T-helper 17 cell (primary cell): ENCODE data around the gene KRTDAP. TPM values are rescaled to one million over a fixed set of nuclear protein-coding genes. Genes with fewer than 3 reads are reported as not detected.

Source experiments
- ATAC-seq: fragments of 150-1000 bp; cut with Tn5 transposase; 2 replicates; pipeline ENCODE4 v1.10.0; 2021; ENCODE audit warnings: mild to moderate bottlenecking, moderate library complexity
- DNase-seq, 3 donors: peaks; one replicate each; pipeline versions ENCODE4 v3.0.0 to v3.0.0-alpha.2; 2020 to 2021
- H3K9me3 ChIP-seq: one replicate; pipeline ENCODE4 v1.7.0; 2013; ENCODE audit warnings: low read length, mild to moderate bottlenecking; ENCODE audit not compliant: control insufficient read depth, poor library complexity, severe bottlenecking
- H3K27ac Mint-ChIP-seq: one replicate; pipeline ENCODE4 v1.8.0; 2022; ENCODE audit warnings: mild to moderate bottlenecking, moderate library complexity, mixed read lengths
- H3K27me3 Mint-ChIP-seq: one replicate; pipeline ENCODE4 v1.8.0; 2022; ENCODE audit warnings: mixed read lengths
- H3K36me3 Mint-ChIP-seq: one replicate; pipeline ENCODE4 v1.8.0; 2022; ENCODE audit warnings: low read depth, mixed read lengths
- H3K4me1 Mint-ChIP-seq: one replicate; pipeline ENCODE4 v1.8.0; 2022; ENCODE audit warnings: mild to moderate bottlenecking, mixed read lengths
- H3K4me3 Mint-ChIP-seq: one replicate; pipeline ENCODE4 v1.8.0; 2022; ENCODE audit warnings: mild to moderate bottlenecking, moderate library complexity, mixed read lengths
- total RNA-seq, 4 donors: library from RNA in 2 of 4; stranded (reverse) in 2 of 4; gene quantifications; one replicate each; pipeline ENCODE4 v1.2.3 and lab custom pipeline; 2022 to 2026

The KRTDAP gene
- total RNA-seq, 2 donors from 2014 or later: not detected

DNA sequence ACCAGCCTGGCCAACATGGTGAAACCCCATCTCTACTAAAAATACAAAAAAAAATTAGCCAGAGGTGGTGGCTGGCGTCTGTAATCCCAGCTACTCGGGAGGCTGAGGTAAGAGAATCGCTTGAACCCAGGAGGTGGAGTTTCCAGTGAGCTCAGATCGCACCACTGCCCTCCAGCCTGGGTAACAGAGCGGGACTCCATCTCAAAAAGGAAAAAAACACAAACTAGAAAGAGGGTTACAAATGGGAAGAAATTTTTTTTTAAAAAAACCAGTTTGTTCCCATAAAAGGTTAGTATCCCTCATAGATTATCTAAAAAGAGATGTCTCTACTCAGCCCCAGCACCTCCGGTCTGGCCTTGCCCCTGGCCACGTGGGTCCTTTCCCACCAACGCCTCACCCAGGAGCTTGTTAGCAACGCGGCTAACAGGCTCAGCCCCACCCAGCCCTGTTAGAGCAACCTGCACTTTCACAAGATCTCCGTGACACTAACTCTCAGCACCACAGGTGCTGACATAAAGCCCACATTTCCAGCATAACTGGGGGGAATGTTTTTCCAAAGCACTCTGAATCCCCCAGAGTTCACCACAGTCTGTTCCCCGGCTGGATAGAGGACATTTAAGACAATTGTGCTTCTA is 18.9 kb upstream of the KRTDAP start:
- Mint-ChIP-seq H3K27me3 (peaks cover 50% of the 10 kb centered on the region), H3K4me3 (peak overlapping the region; percentile 78), H3K4me1 (peaks cover 11% of the 10 kb centered on the region), H3K27ac (peak overlapping the region; percentile 80), H3K36me3 (no peaks in the 10 kb centered on the region)
- ATAC-seq (peak; percentile 72), DNase-seq (no peak)
- H3K9me3 ChIP-seq: no peaks in the 10 kb centered on the region

DNA sequence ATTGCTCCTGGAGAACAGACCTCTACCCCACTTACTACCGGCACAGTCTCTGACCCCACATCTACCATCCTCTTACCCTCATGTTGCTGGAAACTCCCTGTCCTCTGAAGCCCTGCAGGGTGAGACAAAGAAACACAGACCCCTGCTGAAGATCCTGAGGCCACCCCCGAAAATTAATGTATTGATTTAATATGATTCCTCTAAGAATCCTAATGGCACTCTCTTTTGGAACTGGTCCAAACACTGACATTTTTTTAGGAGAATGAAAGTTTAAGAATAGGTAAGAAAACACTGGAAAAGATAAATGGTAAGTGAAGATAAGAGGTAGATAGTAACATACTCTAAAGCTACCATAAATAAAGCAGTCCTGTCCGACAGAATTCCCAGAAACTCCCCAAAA is 17.9 kb upstream of the KRTDAP start:
- Mint-ChIP-seq H3K27ac (no peak overlapping the region), H3K27me3 (peaks cover 43% of the 10 kb centered on the region), H3K4me3 (no peak overlapping the region), H3K4me1 (peaks cover 13% of the 10 kb centered on the region), H3K36me3 (no peaks in the 10 kb centered on the region)
- DNase-seq (no peak), ATAC-seq (no peak)
- H3K9me3 ChIP-seq: no peaks in the 10 kb centered on the region

DNA sequence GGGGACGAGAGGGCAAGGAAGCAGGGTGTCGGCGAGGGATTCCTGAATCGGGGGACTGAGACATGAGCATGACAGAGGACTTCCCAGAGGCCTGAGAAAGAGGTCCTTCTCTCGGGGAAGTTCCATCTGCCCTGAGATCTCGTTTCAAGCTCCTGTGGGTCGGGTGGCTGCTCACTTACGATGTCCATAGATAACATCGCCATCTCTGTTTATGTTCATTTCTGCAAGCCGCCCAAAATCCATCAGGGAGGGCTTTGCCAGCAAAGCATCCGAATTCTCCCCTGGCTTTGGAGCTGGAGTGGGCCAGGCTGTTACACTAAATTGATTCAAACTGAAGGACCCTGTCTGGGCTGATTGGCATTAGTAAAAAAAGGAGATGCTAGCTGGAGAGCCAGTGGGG is 17.3 kb upstream of the KRTDAP start:
- H3K27me3 Mint-ChIP-seq: peaks cover 43% of the 10 kb centered on the region
- ATAC-seq (no peak), DNase-seq (no peak)
- H3K4me3 Mint-ChIP-seq: no peak overlapping the region
- no peaks in the 10 kb centered on the region for H3K36me3 Mint-ChIP-seq
- no peaks in the 10 kb centered on the region for H3K9me3 ChIP-seq
- H3K27ac Mint-ChIP-seq: no peak overlapping the region
- H3K4me1 Mint-ChIP-seq: peaks cover 13% of the 10 kb centered on the region

DNA sequence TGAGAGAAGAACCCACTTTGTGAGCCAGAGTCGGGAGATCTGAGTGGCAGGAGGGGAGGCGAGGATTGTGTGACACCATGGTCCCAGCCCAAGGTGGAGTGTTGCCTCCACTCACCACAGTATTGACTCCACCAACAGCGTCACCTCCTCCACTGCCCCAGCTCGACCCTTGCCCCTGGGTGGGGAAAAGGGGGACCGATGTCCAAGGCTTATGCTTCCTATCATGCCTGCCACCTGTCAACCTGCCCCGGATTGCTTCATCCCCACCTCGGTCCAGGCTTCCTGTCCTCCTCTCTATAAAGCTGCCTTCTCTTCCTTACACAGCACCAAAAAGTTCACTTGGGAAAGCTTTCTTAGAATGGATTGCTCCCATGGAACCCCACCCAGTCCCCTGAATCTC is 15.7 kb upstream of the KRTDAP start:
- ATAC-seq (no peak), DNase-seq (no peak)
- H3K4me1 Mint-ChIP-seq: peaks cover 17% of the 10 kb centered on the region
- peaks cover 3% of the 10 kb centered on the region for H3K36me3 Mint-ChIP-seq
- H3K27ac Mint-ChIP-seq: no peak overlapping the region
- peaks cover 47% of the 10 kb centered on the region for H3K27me3 Mint-ChIP-seq
- H3K9me3 ChIP-seq: no peaks in the 10 kb centered on the region
- H3K4me3 Mint-ChIP-seq: no peak overlapping the region

DNA sequence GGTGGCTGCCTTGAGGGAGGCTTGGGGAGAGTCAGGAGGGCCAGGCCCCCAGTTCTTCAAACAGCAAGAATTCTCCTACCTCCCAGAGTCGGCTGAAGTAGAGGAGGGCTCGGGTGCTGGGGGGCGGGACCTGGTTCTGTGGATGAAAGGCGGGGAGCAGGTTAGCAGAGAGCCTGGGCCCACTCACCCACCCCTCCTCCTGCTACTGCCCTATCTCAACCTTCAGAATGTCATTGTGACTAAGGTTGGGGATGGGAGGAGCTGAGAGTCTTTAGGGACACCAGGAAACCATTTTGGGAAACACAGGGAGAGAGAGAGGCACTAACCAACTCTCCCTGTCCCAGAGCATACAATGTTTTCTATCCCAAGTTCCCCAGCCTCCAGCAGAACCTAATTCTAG is 12.5 kb upstream of the KRTDAP start:
- no peak for DNase-seq
- ATAC-seq: no peak
- Mint-ChIP-seq H3K4me1 (peaks cover 9% of the 10 kb centered on the region), H3K4me3 (no peak overlapping the region), H3K27me3 (peaks cover 54% of the 10 kb centered on the region), H3K36me3 (peaks cover 3% of the 10 kb centered on the region), H3K27ac (no peak overlapping the region)
- H3K9me3 ChIP-seq: no peaks in the 10 kb centered on the region

DNA sequence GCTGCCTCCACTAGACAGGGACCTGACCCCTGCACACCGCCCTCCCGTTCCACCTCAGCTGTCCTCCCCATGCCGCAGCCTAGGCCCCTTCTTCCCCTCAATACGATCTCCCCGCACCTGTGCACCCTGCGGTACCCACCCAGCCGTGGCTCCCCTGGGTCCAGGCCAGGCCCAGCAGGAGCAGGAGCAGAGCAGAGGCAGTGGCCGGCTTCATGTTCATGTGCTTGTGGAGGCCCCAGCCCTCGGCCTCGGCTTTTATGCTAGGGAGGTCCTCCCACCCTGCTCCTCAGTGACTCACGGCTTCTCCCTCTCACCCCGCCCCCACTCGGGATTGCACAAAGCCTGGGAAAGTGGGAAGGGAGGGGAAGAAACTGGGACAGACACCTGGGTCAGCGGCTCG is 11.4 kb upstream of the KRTDAP start:
- no peak overlapping the region for H3K4me3 Mint-ChIP-seq
- ATAC-seq (no peak), DNase-seq (no peak)
- H3K4me1 Mint-ChIP-seq: peaks cover 12% of the 10 kb centered on the region
- no peak overlapping the region for H3K27ac Mint-ChIP-seq
- no peaks in the 10 kb centered on the region for H3K9me3 ChIP-seq
- H3K36me3 Mint-ChIP-seq: peaks cover 3% of the 10 kb centered on the region
- H3K27me3 Mint-ChIP-seq: peaks cover 51% of the 10 kb centered on the region

DNA sequence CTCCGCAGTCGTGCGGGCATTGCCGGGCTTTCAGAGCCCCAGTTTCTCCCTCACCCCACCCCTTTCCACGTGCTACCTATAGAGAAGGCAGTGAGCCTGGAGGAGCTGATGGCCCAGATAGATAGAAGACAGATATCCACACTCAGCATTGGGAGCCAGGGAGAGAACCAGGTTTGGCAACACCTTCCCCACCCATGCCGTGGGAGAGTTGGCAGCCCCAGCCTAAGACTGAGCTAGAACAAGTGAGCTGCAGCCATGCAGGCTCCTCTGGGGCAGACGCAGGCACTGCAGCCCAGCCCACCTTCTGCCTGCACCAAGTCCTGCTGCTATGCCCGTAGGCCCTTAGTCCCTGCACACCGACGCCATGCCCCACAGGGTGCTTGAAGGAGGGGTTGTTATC is 10.3 kb upstream of the KRTDAP start:
- no peak for ATAC-seq
- H3K4me3 Mint-ChIP-seq: no peak overlapping the region

DNA sequence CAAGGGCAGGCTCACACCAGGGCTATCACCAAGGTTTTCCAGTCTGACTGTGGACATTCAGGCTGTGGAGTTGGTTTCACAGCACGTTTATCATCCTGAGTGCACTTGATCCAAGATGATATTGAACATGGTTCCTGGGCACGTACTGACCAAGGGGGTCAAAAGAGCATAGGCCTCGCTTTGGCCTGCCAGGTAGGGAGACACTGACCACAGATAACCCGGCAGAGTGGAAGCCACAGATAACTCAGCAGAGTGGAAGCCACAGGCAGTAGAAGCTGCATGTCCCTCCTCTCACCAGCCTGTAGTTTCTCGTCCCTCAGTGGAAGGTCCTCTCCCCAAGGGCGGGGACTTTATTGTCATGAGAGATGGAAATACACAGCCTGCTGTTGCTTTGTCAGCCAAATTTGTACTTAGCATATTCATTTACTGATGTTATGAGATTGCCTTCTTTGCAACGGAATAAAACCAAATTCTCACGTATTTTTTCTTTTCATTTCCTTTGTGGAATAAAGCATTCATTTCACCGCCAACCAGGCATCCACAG is 8.8 kb upstream of the KRTDAP start:
- Mint-ChIP-seq H3K27ac (no peak overlapping the region), H3K36me3 (peaks cover 3% of the 10 kb centered on the region), H3K4me3 (no peak overlapping the region), H3K4me1 (peaks cover 12% of the 10 kb centered on the region), H3K27me3 (peaks cover 37% of the 10 kb centered on the region)
- ATAC-seq (no peak), DNase-seq (no peak)
- no peaks in the 10 kb centered on the region for H3K9me3 ChIP-seq

More for the DNA sequence above, 10.3 kb upstream of the KRTDAP start:
- Mint-ChIP-seq H3K36me3 (peaks cover 3% of the 10 kb centered on the region), H3K27me3 (peaks cover 42% of the 10 kb centered on the region), H3K4me1 (peaks cover 10% of the 10 kb centered on the region), H3K27ac (no peak overlapping the region)
- DNase-seq: no peak
- no peaks in the 10 kb centered on the region for H3K9me3 ChIP-seq

DNA sequence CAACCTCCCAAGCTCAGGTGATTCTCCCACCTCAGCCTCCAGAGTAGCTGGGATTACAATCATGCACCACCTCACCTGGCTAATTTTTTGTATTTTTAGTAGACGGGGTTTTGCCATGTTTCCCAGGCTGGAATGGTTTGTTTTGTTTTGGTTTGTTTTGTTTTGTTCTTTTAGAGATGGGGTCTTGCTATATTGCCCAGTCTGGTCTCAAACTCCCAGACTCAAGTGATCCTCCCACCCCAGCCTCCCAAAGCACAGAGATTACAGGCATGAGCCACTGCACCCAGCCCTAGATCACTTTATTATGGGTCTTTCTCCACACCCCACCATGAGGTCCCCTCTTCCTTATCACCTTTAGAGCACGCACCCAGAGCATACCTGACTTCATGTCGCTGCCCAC is 8.0 kb upstream of the KRTDAP start:
- no peak for ATAC-seq
- DNase-seq: no peak
- Mint-ChIP-seq H3K27me3 (peaks cover 41% of the 10 kb centered on the region), H3K27ac (peak overlapping the region; percentile 75), H3K4me1 (peaks cover 10% of the 10 kb centered on the region), H3K36me3 (peaks cover 3% of the 10 kb centered on the region), H3K4me3 (no peak overlapping the region)
- H3K9me3 ChIP-seq: no peaks in the 10 kb centered on the region

DNA sequence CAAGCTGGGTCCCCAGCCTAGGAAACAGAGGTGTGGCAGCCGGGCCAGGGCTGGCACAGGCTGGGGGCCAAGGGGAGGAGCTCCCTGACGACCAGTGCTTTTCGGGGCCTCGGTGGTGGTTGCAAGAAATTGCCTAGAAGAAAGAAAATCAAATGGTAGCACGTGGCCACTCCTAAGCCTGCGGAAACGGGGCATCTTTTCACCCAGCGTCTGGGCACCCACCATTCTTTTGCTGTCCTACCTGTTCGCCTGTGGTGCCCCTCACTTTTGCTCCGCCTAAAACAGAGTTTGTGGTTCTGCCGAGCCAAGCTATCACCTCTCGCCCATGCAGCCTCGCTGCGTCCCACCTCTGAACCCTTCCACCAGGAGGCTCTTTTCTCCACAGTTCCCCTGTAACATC is 7.1 kb upstream of the KRTDAP start:
- H3K9me3 ChIP-seq: no peaks in the 10 kb centered on the region
- no peak overlapping the region for H3K4me3 Mint-ChIP-seq
- H3K36me3 Mint-ChIP-seq: peaks cover 3% of the 10 kb centered on the region
- peaks cover 42% of the 10 kb centered on the region for H3K27me3 Mint-ChIP-seq
- H3K4me1 Mint-ChIP-seq: peaks cover 10% of the 10 kb centered on the region
- DNase-seq (no peak), ATAC-seq (no peak)
- peak overlapping the region; percentile 75 for H3K27ac Mint-ChIP-seq

DNA sequence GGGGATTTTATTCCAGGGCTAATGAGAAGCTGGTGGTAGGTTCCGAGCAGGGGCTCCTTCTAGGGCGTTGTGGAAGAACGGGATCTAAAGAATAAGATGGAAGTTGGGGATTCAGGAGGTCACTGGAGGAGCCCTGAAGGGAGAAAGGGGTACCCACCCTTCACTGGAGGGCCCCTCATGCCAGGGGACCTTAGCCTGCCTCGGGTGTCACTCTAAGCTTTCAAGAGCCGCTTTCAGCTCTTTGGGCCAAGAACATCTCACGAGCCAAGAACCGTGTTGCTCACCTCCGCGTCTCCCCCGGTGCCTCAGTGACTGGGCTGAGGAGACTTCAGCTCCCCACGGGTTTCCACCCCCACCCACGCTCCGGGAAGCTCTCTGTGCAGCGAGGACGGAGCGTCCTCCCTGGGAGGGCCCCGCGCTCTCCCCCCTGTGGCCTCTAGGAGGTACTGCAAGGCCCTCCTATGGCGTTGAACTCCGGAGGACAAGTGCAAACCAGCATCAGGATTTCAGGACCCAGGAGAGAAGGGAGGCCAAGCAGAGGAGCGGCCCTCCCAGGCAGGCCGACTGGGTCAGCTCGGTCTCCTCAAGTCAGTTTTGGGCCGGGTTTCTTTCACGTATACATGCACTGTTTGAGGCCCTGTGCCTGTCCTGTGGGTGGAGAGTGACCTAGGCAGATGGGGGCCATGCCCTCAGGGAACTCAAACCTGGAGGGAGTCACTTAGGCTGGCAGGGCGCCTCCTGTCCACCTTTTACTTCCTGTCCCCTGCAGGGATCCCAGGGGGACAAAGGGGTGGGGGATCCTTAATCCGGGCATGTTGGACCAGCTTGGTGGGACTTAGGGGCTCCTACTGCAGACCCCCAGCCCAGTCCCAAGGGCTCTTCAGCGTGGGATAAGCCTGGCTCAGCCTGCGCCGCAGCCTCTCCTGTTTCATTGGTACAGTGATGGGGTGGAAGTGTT is 5.1 kb upstream of the KRTDAP start:
- no peaks in the 10 kb centered on the region for H3K9me3 ChIP-seq
- ATAC-seq (peak; percentile 96), DNase-seq (peak; percentile 43 to 63 (median 50))
- H3K4me1 Mint-ChIP-seq: peaks cover 6% of the 10 kb centered on the region
- H3K27me3 Mint-ChIP-seq: peaks cover 46% of the 10 kb centered on the region
- no peaks in the 10 kb centered on the region for H3K36me3 Mint-ChIP-seq
- no peak overlapping the region for H3K4me3 Mint-ChIP-seq
- no peak overlapping the region for H3K27ac Mint-ChIP-seq

DNA sequence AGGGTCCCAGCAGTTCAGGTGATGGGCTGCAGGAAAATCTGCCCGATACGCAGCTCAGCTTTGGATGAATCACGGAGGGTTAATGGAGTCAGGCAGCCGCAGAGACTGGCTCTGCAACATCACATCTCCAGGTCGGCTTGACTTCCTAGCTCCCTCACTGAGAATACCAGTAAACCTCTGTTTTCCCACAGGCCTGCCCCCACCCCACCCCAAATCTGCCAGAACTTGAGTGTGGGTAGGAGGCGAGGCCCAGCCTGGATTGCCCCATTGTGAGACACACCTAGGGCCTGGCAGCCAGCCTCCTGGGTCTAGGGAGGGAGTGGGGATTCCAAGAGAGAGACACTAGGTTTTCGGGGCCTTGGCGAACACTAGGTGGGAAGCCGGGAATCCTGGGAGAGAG is 3.7 kb upstream of the KRTDAP start:
- no peaks in the 10 kb centered on the region for H3K9me3 ChIP-seq
- no peak overlapping the region for H3K4me3 Mint-ChIP-seq
- ATAC-seq: no peak
- peaks cover 54% of the 10 kb centered on the region for H3K27me3 Mint-ChIP-seq
- peaks cover 6% of the 10 kb centered on the region for H3K4me1 Mint-ChIP-seq
- H3K36me3 Mint-ChIP-seq: no peaks in the 10 kb centered on the region
- DNase-seq: no peak
- H3K27ac Mint-ChIP-seq: no peak overlapping the region

DNA sequence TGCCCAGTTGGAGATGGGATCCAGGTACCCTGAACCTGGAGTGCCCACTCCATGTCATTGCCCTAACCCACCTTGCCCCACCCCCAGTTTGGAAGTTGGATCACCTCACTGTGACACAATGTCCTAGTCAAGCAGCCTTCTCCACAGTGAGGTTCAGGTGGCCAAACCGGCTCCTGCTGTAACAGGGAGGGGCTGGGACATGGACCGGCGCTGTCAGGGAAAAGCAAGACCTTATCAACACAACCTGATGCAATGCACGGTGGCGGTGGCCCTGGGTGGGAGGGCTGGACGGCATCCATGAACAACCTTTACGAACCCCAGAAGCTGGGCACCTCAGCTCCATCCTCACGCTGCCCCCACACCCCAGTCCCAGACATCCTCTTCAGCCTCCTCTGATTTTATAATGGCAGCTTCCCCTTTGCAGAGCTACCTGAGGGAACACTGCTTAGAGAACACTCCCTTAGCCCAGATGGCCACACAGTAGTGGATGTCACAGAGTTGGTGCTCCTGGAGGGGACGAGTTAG is 1.6 kb upstream of the KRTDAP start:
- ATAC-seq (no peak), DNase-seq (no peak)
- no peaks in the 10 kb centered on the region for H3K36me3 Mint-ChIP-seq
- peaks cover 3% of the 10 kb centered on the region for H3K4me1 Mint-ChIP-seq
- no peaks in the 10 kb centered on the region for H3K9me3 ChIP-seq
- no peak overlapping the region for H3K4me3 Mint-ChIP-seq
- H3K27ac Mint-ChIP-seq: no peak overlapping the region
- peaks cover 63% of the 10 kb centered on the region for H3K27me3 Mint-ChIP-seq
